Kidney capillary endothelial cell (primary cell): ENCODE data around the gene MBD4.
"Not testable (repeated sequence)": the region's sequence is repeated elsewhere in the genome, so short reads cannot be mapped to it uniquely, and the experiment has no call there.

Experiments
- DNase-seq: peaks from one replicate; pipeline ENCODE4 v3.0.0-alpha.2; 2018; ENCODE audit warnings: low spot score

Gene MBD4

DNA sequence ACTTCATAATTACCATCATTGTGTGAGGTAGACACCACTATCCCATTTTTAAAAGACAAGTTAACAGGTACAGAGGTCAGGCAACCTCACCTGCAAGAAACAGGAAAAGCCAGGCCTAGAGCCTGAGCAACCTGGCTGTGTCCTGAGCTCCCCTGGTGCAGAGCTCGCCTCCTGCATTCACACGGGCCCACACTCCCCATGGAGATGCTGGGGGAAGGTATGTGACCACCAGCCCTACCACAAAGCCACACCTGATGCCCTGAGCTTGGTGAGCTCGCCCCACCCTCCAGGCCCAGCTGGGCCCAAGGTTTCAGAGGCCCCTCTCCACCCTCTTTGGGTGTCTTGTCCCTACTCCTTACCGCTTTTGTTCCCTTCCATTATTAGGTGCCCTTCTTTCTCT lies 10.1 kb downstream of the MBD4 start:
- DNase-seq = no peak

DNA sequence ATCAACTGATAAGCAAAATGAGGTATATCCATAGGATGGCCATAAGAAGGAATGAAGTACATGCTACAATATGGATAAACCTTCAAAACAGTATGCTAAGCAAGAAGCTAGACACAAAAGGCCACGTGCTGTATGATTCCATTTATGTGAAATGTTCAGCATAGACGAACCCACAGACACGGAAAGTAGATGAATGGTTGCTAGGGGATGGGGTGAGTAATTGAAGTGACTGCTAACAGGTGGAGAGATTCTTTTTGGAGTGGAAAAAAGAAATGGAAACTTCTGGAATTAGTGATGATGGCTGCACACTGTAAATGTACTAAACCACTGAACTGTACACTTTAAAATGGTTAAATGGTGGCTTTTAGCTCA lies 10.7 kb downstream of the MBD4 start:
- DNase-seq = no peak

DNA sequence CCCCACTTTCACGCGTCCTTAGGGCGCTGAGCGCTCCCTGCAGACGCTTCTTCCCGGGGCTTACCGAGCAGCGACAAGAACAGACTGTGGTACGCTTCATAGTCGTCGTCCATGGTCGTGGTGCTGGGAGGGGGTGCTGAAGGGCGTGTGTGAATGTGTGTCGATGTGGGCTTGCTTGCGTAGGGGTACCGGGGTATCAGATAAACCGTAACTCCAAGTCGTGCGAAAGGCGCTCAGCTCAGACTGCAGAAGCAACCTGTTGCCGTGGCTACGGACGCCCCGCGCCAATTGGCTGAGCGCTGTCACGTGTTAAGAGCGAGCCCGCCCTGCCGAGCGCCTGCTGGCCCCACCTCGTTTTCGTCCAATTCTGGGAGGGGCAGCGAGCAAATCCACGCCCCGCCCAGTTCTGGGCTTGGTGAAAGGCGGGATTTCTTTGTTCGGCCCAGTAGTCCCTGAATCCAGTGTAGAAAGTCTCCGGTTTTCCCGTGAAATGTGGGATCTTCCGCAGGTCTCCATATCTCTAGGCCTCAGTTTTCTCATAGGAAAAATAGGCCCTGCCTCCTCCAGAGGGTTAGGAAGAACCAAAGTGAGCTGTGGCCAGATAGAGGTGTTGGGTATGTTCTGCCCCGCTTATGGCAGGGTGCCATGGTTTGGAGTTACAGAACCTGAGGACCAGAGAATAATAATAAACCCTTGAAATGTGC lies 11.2 kb downstream of the MBD4 start, which contains the start of gene EFCAB12:
TSS of gene EFCAB12 (minus strand) at position 261 of the 704 bp plus-strand sequence. CDS start at position 113, 148 bp downstream.
- DNase-seq = peak; percentile 91

DNA sequence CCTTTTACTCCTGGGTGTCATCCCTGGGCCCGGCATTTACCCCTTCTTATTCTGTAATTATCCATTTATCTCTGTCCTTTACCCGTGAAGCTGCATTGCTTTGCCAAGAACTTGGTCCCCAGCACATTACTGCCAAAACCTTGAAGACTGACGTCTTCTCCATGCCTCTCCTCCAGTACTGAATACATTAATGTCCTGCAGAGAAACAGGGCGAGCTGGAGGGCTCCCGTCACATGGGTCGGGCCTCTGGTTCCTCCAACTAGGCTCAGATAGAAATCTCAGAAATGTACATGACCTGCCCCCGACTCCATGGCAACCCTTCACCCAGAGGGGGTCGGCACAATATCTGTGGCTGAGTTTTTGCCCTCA lies 11.8 kb downstream of the MBD4 start:
- no peak for DNase-seq

DNA sequence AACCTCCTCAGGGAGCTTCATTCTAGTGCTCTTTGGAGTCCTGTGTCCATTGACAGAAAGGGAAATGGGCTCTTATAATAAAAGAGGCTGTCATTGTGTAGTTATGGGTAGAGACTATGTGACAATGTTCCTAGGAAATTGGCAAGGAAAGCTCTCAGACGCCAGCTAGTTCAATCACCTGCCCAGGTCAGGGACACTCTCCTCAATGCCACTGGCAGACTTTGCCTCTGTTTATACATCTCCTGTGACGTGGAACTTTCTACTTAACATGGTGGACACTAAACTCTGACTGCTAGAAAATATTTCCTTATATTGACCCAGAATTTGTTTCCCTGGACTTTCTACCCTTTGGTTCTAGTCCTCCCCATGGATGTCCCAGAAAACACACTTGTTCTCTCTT lies 14.1 kb downstream of the MBD4 start:
- DNase-seq = no peak

DNA sequence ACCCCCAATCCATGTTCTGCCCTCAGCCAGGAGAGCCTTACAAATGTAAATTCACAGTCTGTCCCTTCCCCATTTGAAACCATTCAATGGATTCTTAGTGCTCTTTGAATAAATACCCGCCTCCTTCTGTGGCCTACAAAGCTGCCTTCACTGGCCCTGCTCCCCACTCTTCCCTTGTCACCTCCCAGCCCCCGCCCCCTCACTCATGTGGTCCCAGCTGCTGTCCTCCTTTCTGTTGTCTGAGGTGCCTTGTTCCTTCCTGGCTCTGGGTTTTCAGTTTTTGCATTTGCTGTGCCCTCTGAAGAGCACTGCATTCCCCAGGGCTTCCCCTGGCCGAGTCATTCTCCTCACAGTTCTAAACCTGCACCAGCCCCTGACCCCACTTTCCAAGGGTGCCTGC lies 14.5 kb downstream of the MBD4 start:
- no peak for DNase-seq

DNA sequence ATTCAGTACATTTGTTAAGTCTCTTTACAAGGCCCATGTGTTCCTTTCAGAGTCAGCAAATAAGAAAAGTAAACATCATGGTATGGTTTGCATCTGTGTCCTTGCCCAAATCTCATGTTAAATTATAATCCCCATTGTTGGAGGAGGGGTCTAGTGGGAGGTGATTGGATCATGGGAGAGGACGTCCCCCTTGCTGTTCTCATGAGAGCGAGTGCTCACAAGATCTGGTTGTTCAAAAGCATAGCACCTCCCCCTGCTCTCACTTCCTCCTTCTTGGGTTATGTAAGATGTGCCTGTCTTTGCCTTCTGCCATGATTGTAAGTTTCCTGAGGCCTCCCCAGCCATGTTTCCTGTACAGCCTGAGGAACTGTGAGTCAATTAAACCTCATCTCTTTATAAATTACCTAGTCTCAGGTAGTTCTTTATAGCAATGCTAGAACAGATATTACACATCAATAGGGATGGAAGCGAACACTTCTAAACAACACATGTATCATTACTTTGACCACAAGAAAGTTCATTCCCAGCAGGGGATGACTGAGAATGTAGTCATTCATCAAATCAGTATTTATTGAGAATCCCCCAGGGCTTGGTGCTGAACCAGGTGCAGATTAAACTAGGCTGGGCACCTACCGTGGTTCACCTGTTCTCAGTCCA lies 15.4 kb downstream of the MBD4 start:
- DNase-seq = no peak

DNA sequence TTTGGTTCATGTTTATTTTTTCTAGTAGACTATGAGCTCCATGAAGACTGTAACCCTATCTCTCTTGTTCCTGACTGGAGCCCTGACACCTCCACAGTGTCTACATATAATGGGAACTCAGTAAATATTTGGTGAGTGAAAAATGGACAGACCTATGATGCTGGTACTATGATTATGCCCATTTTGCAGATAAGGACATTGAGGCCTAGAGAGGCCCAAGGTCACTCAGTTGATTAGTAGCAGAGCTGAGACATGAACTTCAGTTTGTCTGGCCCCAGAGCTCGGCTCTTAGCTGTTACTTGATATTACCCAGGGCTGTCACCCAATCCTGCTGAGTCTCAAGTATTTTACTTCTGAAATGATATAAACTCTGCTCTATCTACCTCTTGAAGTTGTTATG lies 16.9 kb downstream of the MBD4 start:
- no peak for DNase-seq

DNA sequence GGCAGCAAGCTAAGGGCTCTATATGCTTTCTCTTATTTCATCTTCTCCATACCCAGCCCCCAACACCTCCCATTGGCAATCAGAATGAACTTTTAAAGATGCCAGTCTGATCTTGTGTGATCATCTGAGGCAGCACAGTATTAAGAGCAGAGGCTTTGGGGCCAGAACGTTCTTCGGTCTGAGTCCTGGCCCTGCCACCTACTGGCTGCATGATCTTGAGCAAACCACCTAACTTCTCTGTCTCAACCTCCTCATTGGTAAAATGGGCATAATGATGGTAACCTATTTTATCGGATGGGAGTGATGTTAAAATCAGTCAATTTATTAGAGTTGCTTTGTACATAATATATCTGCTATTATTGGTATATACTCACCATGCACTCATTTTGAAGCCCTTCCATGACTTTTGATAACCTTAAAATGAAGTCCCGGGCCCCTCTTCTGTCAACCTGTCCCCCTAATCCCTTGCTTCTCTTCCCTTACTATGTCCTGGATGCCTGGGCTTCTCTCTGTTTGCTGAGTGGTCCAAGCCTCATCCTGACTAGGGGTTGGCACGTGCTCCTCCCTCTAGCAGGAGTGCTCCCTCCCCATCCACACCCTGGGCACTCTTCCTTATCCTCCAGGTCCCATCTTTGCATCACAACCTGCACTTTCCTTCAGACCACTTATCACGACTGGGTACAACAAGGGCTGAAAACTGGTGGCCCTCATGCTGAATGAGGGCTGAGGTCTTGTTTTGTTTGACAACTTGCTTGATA lies 17.6 kb downstream of the MBD4 start:
- DNase-seq = no peak

DNA sequence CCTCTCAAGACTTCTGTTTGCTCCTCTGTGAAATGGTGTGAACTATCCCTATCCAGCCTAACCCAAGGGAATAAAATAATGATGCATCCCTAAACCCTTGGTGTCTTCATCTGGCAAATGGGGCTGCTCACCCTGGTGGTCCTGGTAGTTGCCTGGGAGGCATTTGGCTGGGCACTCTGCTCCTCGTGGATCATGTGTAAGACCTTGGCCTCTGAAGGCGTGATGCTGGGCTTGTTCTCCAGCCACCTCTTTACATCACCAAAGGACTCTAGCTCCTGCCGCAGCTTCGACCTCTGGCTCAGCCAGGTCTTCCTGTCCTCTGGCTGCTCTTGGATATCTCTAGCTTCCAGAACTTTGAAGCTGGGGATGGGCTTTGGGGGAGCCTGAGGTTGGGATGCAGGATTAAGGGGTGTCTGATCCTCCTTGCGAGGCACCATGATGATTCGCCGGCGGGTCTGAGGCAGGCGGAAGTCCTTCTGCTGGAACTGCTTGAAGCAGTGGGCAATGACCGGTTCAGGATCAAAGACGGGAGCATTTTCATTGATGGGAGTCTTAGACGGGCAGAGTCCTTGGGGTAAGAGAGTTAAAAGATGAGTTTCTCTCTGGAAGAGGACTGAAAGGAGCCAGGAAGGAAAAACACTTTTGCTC lies 18.4 kb downstream of the MBD4 start:
- DNase-seq = no peak

DNA sequence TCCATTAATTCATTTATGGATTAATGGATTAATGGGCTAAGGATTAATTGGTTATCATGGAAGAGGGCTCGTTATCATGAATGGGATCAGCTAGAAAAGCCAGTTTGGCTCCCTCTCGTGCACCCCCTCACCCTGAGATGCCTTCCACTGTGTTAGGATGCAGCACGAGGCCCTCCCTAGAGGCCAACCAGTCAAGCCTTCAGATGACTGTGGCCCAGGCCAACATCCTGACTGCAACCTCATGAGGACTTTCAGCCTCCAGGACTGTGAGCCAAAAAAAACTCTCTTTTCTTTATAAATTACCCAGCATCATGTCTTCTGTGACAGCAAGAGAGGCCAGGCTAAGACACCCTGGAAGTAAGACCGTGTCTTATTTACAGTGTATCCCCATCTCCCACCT lies 20.3 kb downstream of the MBD4 start:
- no peak for DNase-seq

DNA sequence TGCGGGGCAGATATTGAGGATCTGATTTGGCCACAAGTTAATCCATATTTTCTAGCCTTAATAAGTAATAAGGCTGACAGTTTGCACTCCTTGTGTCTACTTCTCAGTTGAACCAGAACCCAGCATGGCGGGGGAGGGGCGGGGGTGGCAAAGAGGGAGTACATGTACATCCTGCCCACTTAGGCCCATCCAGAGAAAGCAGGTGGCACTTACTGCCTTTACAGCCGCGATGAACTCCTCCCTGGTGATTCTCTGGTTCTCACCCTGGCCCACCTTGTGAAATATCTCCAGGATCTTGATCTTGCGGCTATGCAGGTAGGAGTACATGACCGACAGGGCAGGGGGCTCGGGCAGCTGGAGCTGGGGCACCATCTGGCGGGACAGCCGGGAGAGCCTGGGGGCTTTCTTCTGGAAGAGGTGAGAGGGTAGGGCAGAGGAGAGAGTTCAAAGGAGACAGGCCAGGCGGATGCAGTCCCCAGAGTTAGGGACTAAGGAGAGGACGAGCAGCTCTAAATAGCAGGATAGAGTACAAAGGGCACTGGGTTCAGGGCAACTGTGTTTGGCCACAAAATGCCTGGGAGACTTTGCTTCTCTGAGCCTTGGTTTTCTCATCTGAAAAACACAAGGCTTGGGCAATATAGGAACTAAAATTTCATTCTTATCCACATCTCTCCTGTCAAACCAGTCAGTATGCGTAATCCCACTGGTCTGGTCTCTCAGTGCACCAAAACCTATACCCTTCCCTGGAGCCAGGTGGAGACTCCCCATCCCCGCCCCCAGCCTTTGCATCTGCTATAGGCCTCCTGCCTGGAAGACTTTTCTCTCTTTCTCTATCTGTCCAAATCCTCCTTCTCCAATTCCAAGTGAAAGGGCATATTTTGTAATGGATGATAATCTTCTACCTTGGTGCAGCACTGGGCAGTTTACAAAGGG lies 21.4 kb downstream of the MBD4 start:
- DNase-seq = no peak

DNA sequence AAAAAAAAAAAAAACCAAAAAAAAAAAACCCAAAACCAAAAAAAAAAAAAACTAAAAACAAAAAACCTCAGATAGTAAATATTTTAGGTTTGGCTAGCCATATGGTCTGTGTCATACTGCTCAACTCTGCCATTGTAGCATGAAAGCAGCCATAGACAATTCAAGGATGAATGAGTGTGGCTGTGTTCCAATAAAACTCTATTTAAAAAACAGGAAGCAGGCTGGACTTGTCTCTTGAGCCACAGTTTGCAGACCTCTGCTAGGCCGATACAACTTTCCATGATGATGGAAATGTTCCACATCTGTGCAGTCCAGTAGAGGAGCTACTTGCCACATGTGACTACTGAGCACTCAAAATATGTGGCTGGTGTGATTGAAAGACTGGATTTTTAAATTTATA lies 22.4 kb downstream of the MBD4 start:
- DNase-seq = peak; percentile 38

DNA sequence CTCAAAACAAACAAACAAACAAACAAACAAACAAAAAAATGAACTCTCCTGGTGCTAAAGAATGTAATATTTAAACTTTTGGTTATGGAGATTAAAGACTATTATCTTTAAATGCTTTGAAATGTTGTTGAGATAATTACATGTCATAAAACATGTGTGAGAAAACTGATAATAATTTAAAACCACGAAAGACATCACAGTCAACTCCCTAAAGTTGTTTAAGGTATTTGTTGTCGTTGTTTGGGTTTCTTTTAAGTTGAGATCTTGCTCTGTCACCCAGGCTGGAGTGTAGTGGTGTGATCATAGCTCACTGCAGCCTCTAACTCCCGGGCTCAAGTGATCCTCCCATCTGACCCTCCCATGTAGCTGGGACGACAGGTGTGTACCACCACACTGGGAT lies 23.3 kb downstream of the MBD4 start:
- no peak for DNase-seq

DNA sequence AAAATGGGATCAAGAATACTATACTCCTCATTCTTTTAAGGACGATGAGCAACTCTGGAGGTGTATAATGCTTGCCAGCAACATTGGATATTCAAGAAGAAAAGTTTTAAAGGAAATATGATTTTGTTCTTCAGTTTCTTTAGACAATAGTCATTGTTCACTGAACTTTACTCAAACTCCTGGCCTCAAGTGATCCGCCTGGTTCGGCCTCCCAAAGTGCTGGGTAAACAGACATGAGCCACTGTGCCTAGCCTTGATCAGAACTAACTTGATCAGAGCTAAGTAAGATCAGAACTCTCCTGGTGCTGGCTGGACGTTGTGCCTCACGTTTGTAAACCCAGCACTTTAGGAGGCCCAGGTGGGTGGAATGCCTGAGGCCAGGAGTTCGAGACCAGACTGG lies 23.9 kb downstream of the MBD4 start:
- DNase-seq = no peak

DNA sequence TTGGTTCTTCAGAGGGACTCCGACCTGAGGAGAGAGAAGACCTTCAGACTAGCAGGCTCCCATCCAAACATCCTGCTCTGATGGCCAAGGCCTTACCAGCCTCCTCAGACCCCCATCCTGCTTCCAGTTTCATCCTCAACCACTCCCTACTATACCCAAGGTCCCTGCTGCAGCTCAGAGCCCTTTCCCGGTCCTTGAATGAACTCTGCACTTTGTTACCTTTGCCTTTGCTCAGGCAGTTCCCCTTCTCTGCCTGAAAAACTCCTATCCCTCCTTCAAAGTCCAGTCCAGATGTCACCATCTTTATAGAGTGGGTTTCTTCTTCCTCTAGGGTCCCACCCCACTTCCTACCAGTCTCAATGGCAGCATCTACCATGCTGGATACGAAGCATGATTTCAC lies 24.4 kb downstream of the MBD4 start:
- no peak for DNase-seq

DNA sequence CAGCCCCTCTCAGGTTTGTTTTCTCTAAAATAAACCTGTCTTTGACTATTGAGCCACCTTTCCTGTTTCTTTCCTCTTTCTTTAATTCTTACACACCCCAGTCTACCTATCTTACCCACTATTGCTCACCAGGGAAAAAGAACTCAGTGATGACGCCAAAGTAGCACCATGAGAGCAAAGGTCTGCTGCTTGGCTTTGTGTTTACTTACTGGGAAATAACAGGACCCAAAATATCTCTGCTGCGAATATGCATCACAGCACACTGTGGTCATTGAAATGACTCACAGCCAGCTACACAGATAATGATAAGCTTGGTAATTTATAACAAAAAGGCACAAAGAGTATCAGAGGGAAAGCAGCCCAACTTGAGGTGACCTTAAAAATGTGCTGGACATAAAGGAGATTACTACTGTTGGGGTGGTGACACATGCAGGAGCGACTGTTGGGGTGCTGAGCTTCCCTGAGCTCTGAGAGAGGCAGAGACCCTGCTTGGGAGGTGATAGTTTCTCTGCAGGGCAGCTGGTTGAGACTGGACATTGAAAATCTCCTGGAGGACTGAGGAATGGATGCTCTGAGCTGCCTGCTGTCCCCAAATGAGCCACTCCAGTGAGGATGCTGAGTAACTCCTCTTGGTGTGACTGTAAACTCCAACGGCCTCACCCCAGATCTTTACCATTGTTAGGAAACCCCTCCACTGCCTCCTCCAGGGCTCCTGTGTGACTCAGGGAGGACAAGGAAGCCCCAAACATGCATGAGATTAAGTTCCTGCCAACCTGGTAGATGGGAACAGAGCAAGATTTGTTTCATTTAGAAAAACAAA lies 25.9 kb downstream of the MBD4 start:
- DNase-seq = peak; percentile 25

DNA sequence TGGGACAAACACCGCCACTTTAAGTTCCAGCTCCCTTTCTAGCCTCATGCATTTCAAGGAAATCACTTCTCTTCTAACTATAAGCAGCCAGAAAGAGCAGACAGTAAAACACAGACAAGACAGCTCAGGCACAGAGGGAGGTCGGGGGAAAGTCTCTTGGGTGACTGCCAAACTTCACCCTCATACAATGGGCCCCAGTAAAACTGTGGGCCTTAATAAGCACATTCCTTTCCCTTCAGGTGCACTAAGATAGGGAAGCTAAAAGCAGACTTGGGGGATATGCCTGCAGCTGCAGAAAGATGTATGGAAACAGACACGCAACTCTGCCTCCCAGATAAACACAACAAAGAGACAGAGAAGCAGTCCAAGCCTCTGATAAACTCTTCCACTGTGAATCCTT lies 26.5 kb downstream of the MBD4 start:
- not testable (repeated sequence) for DNase-seq

DNA sequence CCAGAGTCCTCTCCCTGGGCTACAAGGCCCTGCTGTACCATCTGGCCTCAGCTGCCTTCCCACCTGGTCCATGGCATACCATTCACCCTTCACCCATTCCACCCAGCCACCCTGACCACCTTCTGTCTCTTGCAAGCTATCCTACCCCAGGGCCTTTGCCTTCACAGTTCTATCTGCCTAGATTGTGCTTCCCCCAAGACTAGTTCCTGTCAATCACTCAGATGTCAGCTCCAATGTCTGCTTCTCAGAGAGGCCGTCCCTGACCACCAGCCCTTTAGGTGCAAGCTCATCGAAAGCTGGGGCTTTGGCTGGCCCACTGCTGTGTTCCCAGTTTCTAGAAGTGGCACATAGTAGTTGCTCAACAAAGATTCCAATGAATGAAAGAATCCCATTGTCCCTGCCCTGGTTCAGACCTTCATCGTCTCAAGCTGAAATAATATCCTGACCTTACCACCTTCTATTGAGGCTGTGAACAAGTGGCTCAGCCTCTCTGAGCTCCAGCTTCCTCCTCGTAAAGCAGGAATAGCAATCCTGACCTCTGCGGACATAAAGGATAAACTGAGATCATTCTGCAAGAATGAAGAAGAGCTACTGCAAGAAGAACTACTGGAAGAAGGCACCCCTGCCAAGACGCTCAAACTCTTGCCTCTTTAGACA lies 27.1 kb downstream of the MBD4 start:
- no peak for DNase-seq

DNA sequence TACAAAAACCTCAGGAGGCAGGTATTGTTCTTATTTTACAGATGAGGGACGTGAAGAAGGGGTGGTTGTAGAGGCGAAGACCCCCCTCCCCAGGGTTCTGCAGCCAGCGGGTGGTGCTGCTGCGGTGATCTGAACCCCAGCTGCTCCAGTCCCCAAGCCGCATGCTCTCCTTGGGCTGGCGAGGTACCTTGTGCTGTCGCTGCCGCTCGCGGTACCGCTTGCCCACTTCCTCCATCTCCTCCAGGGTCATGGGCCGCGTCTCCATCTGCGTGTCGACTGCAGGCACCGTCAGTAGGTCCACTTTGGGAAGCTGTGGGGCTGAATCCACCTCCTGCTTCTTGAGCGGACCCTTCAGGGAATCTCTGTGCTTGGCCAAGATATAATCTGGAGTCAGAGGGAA lies 28.8 kb downstream of the MBD4 start:
- DNase-seq = no peak
